ENCODE data around the gene HNRNPL. TPM values are rescaled to one million over a fixed set of nuclear protein-coding genes. Genes with fewer than 3 reads are reported as not detected.
A peak's percentile ranks its signal among the peaks of the same experiment; 100 is the strongest.
"Not testable (repeated sequence)": the region's sequence is repeated elsewhere in the genome, so short reads cannot be mapped to it uniquely, and the experiment has no call there.

Gene HNRNPL
- total RNA-seq, 1 donor from 2014 or later = 158 TPM

GRCh38 chr19:38838208-38838985, 11.4 kb downstream of the HNRNPL start:
- DNase-seq = peak; percentile 26
- no peak for ATAC-seq (ENCODE audit: poor library complexity)
- intact Hi-C loops (cut with DNase I) = no loop called here

GRCh38 chr19:38837656-38838121, 12.1 kb downstream of the HNRNPL start:
- intact Hi-C loops (cut with DNase I) = no loop called here
- DNase-seq (no peak), ATAC-seq (ENCODE audit: poor library complexity) (no peak)

- no peak for ATAC-seq (ENCODE audit: poor library complexity)
These were observed 12.7 kb downstream of the HNRNPL start for GRCh38 chr19:38836983-38837626.

GRCh38 chr19:38836159-38836982, 13.4 kb downstream of the HNRNPL start:
- intact Hi-C loops (cut with DNase I) = no loop called here
- no peak for ATAC-seq (ENCODE audit: poor library complexity)
- DNase-seq = no peak

More at GRCh38 chr19:38836983-38837626, 12.7 kb downstream of the HNRNPL start:
- DNase-seq = no peak
- intact Hi-C loops (cut with DNase I) = no loop called here

- ATAC-seq (ENCODE audit: poor library complexity) (no peak), DNase-seq (no peak)
- intact Hi-C loops (cut with DNase I) = no loop called here
These were observed 15.2 kb downstream of the HNRNPL start for GRCh38 chr19:38834590-38834989.

GRCh38 chr19:38834104-38834490, 15.7 kb downstream of the HNRNPL start:
- ATAC-seq (ENCODE audit: poor library complexity) (no peak), DNase-seq (no peak)
- intact Hi-C loops (cut with DNase I) = no loop called here

- ATAC-seq (ENCODE audit: poor library complexity) (no peak), DNase-seq (no peak)
- intact Hi-C loops (cut with DNase I) = no loop called here
These were observed 16.7 kb downstream of the HNRNPL start for GRCh38 chr19:38833092-38833425.

GRCh38 chr19:38831142-38831605, 18.6 kb downstream of the HNRNPL start:
- intact Hi-C loops (cut with DNase I) = no loop called here
- peak; percentile 86 for DNase-seq
- ATAC-seq (ENCODE audit: poor library complexity) = peak; percentile 75

GRCh38 chr19:38830039-38830733, 19.6 kb downstream of the HNRNPL start:
- ATAC-seq (ENCODE audit: poor library complexity) (no peak), DNase-seq (no peak)
- intact Hi-C loops (cut with DNase I) = no loop called here

GRCh38 chr19:38829203-38829602, 20.6 kb downstream of the HNRNPL start:
- intact Hi-C loops (cut with DNase I); DNase-seq; ATAC-seq (ENCODE audit: poor library complexity): not testable (repeated sequence)

GRCh38 chr19:38826856-38827551, 22.8 kb downstream of the HNRNPL start:
- ATAC-seq (ENCODE audit: poor library complexity) (no peak), DNase-seq (no peak)
- intact Hi-C loops (cut with DNase I) = no loop called here

GRCh38 chr19:38825936-38826335, 23.9 kb downstream of the HNRNPL start:
- intact Hi-C loops (cut with DNase I); ATAC-seq (ENCODE audit: poor library complexity); DNase-seq: not testable (repeated sequence)

- intact Hi-C loops (cut with DNase I); DNase-seq; ATAC-seq (ENCODE audit: poor library complexity): not testable (repeated sequence)
These were observed 28.5 kb downstream of the HNRNPL start for GRCh38 chr19:38821230-38821825.

GRCh38 chr19:38819231-38819920, 30.4 kb downstream of the HNRNPL start:
- DNase-seq (peak; percentile 62), ATAC-seq (ENCODE audit: poor library complexity) (peak; percentile 73)
- intact Hi-C loops (cut with DNase I) = no loop called here

GRCh38 chr19:38817081-38817480, 32.7 kb downstream of the HNRNPL start:
- ATAC-seq (ENCODE audit: poor library complexity) (no peak), DNase-seq (no peak)
- intact Hi-C loops (cut with DNase I) = no loop called here

- ATAC-seq (ENCODE audit: poor library complexity) = no peak
- intact Hi-C loops (cut with DNase I) = no loop called here
- DNase-seq = no peak
These were observed 33.5 kb downstream of the HNRNPL start for GRCh38 chr19:38816131-38816750.

Data from Right ventricle myocardium superior (tissue), 1 donor.